HG02798 (cell line): ENCODE results near the gene PTPRM.

Experiments used
- ATAC-seq: cut with Tn5 transposase; IDR thresholded peaks from one replicate; pipeline ENCODE4 v1.9.1; 2021; ENCODE audit warnings: mild to moderate bottlenecking; ENCODE audit not compliant: unreplicated experiment, poor library complexity

Gene PTPRM

DNA sequence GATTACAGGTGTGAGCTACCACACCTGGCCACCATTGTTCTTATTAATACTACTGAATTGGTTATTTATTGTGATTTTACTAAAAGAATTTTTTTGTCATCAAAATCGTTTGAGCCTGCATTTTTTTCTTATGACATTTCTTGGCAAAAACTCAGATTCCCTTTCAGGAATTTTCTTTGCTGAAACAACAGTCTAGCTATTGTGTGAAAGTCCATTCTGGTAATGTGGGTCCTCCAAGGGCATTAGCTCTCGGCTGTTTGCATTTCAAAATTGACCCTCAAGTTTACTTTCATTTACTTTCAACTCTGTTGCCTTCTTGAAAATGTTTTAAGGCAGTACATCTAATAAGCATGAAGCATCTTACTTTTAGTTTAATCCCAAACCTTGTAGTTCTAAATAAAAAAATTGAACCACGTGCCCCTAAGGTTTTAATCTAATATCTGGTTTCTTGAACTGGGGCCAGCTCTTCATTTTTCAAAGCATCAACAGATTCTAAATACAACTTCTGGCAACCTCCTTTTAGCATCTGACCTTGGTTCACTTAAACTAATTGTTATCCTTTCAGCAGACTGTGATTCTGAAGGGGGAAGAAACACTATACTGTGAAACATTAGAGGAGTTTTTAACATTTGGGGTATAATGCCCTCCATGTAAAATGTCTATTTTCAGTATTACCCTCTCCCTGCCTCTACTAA, 716.9 kb downstream of the PTPRM start:
- no peak for ATAC-seq

DNA sequence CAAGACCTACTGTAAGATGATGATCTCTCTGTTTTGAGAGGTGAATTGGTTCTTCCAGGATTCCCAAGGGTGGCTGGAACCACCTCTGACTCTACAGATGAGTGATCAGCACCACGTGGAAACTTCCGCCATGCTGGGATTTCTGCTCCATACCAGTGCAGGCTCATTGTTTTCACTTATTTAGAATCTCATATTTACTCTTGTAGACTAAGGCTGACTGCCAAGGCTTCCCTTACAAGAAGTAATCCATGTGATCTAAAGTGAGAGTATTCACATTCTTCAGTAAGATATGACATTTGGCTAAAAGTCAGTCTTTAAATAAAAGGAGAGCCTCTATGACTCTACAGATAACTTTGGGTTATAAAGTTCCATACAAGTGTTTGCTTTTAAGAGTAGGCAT, 719.2 kb downstream of the PTPRM start:
- ATAC-seq, result no peak

DNA sequence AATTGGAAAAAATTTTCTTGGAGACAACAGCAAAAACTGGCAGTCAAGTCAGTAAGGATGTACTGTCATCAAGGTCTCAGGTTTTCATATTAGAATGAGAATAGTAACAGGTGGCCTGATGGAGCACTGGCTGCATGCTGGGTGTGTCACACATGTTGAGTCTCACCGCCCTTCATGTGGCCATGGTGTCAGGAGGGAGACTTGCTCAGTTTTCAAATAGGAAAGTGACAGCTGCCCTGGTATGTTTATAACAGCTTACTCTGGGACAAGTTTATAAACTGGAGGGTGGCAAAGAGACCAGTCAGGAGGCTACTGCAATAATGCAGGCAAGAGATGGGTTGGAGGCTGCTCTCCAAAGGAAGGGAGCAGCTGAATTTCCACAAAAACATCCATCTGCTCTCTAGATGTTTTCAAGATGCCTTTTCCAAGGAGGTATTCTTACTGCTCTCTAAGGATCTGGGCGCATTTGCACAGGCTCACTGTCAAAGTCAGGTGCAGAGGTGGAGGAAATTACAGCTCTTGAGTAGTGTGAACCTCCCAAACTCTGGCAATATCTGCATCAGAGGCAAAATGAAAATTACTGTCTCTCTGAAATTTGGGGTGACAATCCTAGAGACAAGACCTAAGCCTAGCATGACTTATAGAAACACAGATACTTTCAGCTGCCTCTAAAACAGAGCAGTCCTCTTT, 720.2 kb downstream of the PTPRM start:
- no peak for ATAC-seq

DNA sequence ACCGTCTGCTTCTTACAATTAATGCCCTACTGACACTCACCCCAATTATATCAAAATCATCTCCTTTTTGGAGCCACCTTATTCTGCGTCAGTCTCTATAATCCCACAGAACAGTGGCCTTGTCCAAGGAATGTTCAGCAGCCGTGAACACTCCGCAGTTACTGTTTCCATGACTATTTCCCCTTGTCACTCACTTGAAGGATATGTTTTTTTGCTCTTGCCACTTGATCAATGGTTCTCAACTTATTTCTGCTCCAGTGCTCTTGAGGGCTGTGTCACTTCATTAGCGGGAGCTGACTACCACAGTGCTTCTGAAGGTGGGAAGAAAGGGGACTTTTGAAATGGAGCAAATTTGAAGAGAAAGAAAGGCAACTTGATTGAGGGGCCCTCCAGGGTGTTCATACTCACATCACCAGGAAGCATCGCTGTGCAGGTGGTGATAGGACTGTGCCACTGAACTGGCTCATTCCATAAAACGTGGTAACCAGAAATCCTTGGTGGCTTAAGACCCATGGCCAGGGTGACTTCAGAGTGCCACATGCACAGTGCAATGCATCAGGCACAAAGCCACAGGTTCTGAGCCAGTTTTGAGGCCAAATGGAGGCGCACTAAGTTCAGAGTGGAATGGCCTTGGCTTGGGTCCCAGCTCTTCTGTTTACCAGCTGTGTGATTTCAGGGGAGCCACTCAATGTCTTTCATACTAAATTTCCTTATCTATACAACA, 721.5 kb downstream of the PTPRM start:
- ATAC-seq, result no peak

DNA sequence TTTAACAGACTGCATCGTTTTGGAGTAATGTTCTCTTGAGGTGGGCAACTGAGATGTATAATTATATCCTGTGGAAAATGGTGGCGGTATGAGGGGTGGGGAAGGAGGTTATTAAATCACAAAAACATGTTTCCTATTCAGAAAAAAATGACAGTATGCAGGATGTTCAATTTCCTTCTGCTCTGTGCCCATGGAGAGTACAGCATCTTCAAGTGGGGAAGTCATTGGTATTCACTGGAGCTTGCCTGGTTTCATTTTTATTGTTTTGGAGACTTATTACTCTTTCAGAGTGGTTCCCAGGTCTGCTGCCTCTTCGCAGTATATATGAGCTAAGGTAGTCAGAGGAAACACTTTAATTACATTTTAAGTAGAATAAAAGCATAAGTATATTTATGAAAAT, 723.3 kb downstream of the PTPRM start:
- ATAC-seq, result no peak

DNA sequence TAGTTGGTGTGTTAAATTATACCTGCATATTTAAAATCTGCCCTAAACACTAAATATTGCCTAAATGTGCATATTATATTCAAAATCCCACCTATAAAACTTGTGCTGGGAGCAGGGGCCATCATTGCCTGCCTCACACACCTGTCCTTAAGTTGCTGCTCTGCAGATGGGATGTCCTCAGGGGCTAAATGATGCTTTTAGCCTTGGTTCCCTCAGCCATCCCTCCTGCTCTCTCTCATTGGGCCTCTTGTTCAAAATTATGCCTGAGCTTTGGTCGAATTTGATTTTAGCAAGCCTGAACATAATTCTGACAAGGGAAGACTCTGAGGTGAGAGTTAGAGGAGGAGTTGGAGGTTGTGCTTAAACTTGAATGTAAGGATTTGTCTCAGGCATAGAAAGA, 723.8 kb downstream of the PTPRM start:
- no peak for ATAC-seq

DNA sequence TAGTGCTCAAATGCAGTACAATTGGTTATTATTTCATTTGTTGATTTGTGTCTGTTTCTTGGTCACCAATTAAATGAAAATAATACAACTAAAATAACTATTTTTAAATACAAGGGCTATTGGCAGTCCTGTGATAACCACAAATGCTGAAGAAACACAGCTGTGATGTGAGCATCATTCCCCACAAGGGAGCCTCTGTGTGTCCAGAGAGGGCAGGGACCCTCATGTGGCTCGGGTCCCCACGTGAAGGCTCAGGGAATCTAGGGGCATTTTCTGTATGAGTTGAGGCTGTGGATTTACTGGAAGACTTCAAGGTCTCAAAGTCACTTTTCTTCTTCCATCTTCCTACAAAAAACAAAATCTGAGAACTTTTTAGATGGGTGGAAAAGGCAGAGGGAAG, 726.1 kb downstream of the PTPRM start:
- no peak for ATAC-seq

DNA sequence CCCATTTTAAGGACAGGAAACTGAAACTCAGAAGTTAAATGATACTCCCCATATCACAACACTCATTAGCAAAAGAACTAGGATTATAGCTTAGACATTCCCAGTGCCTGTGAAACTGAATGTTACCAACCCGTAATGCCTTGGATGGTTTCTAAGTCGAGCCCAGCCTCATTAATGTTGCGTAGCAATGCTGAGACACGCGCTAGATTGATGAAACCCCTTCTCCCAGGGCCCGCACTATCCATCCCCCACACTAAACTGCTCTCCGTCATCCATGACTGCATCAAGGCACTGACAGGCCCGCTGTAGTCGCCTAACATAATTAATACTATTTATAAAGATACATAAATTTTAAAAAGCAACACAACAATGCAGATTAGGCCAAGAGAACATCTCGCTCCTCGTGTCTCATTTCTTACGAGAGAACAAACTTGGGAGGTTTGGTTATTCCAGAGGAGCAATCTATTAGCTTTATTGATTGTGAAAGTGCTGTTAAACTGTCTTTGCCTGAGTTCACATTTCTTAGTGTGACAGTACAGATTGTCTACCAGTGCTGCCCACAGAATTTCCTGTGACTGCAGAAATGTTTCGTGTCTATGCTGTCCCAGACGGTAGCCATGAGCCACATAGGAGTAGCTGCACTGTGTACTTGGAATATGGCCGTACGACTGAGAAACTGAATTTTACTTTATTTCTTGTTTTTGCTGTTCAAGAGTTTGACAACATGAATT, 729.9 kb downstream of the PTPRM start:
- no peak for ATAC-seq

DNA sequence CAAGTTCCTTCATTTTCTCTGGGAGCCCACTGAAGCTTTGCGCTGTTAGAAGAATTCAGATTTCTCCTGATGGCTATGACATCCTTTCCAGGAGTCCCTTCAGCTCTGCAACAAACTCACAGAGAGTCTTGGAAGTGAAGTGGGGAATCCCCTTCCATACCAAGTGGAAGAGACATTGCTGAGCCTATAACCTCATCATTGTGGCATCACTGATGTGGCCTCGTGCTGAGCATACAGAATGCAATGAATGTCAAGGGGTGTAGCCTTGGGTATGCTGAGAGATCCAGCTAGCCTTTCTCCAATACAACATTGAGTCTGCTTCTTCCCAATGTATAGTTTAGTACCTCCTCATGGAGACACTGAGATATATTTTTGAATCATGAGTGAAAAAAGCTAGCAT, 731.1 kb downstream of the PTPRM start:
- no peak for ATAC-seq

DNA sequence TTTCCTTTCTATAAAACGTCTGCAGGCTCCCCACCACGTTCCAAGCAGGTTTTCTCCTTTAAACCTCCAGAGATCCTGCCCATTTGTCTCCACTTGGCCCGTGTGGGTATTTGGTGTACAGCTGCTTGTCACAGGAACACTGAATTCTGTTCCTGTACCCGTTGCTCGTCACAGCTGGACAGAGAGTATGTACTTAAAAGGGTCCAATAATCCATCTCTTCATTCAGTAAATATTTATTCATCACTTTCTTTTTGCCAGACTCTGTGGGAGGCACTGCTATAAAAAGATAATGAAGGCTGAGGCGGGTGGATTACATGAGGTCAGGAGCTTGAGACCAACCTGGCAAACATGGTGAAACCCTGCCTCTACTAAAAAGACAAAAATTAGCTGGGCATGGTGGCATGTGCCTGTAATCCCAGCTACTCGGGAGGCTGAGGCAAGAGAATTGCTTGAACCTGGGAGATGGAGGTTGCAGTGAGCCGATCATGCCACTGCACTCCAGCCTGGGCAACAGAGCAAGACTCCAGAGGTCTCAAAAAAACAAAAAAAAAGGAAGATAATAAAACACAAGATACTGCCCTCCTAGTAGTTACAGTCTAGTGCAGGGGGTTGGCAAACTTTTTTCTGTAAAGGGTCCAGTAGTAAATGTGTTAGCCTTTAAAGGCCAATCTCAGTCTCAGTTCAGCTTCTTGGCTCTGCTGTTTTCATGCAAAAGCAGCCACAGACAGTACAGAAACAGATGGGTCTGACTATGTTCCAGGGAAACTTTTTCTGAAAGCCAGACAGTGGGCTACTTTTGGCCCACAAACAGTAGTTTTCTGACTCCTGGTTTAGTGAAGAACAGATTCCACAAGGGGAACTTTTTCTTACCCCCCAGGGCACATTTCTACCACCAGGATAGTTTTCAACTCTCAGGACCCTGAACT, 732.2 kb downstream of the PTPRM start:
- no peak for ATAC-seq

DNA sequence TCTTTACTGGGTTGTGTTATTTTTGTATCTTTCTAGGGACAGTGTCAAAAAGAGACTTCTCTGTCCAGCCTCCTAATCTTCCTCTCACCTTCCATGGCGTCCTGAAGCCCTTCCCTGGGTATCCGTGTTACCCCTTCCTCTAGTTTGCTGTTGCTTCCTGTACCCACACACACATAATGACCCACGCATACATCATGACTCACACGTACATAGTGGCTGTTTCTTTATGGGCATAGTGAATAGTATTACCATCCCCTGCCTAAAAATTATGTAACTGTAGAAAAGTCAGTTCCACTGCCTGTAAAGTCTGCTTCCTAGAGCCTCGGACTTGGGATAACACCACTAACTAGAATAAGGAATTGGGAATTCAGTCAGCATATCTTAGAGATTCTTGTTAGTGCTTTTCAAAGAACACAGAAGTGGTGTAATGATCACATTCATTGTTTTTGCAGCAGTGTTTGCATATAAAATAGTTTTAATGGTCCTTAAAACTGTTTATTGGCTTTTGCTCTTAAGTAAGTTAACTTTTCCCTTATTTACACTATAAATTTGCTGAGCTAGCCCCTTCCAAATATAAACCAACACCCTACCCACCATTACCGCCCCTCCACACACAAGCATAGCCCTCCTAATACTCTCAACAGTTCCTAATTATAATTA, 733.8 kb downstream of the PTPRM start:
- ATAC-seq, result no peak

DNA sequence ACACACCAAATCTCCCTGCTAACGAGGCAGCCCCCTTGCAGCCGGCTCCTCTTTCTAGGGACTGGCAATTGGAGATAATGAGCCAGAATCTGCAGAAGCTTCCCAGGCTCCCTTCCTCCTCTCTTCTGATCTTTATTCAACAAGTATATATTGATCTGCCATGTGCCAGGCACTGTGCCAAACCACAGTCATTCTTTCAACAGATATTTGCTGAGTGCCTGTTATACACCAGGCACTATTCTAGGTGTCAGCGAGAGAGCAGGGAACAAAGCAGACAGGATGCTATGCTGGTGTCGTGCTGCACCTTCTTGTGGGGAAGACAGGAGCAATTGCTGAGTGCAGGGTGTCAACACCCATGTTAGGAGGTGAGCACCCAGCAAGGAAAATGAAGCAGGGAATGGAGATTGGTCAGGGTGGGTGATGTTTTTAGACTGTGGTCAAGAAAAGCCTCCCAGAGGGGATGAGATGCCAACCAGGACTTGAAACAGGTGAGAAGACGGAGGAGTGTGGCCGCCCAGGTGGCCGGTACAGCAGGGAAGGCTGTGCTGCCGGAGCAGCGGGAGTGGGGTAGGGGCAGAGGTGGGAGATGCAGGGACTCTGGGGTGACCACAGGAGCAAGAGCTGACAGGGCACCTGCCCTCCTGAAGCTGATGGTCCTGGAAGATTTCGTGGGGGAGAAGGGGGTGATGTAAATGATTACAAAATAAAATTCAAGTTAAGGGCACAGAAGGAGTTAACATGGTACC, 734.5 kb downstream of the PTPRM start:
- ATAC-seq, result no peak

DNA sequence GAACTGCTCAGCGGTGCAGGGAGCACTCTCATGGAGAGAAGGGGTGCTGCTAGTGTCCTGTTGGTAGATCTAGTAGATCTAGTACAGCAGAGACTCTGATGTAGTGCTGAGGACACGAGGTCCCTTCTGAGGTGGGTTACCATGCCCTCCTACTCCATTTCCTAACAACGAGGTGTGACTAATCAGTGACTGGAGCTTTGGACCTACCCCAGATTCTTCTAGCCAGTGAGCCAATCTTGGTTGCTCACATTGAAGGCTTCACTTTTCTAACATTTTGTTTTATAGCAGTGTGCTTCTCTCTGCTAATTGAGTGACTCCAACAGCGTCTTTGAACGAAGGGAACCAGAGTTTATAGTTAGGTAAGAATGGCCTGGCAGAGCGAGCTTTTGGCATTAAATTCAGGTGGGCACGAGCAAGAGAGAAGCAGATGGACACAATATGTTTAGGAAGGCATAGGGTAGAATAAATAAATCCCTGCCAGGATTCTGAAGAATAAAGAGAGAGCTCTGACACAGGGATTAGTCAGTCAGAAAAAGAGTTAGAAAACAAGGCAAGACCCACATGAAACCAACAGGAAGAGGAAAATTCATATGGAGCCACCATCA, 736.1 kb downstream of the PTPRM start:
- ATAC-seq, result no peak

DNA sequence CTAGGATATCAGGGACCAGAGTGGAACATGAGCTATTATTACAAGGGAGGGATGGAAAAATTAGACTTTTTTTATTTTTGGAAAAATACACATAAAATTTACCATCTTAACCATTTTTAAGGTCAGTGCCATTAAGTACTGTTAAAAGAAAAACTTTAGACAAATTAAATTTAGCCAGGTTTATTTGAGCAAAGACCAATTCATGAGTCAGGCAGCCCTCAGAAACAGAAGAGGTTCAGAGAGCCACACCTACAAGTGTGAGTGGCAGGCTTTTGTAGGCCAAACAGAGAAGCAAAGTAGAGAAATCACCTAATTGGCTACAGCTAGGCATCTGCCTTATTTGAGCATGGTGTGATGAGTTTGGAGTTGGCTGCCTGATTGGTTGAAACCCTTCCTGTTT, 740.8 kb downstream of the PTPRM start:
- ATAC-seq, result no peak

DNA sequence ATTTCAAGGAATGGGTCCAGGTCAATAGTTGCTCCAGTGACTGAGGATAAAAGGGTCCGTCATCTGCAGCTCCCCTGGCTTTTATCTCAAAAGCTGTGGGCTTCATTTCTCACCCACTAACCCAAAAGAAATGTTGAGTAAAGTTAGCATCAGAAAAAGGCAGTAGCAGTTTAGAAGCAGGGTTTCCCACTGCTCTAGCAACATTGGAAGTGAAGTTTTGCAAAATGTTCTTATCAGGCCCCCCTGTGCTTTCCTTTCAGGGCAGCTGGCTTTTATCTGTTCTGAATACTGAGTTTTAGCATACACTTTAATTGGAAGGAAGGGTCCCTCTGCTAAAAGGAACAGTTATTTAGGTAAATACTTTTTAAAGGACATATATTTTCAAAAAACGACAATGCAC, 745.9 kb downstream of the PTPRM start:
- no peak for ATAC-seq

DNA sequence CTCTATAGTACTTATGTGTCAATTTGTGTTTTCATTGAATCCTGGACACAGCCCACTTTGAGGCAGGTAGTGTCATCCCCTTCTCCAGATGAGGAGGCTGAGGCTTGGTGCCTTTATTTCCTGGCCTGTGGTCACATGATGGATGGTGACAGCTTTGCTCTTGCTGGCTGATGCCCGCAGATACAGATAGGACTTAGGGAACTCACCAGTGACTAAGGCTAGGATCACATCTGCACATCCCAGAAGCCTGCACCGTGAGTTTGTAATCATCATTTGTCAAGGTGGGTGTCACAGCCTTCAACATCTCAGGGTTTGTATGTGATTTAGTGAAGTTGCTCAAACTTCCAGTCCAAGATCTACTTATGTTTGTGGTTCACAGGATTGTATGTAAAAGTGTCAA, 747.0 kb downstream of the PTPRM start:
- ATAC-seq, result no peak

DNA sequence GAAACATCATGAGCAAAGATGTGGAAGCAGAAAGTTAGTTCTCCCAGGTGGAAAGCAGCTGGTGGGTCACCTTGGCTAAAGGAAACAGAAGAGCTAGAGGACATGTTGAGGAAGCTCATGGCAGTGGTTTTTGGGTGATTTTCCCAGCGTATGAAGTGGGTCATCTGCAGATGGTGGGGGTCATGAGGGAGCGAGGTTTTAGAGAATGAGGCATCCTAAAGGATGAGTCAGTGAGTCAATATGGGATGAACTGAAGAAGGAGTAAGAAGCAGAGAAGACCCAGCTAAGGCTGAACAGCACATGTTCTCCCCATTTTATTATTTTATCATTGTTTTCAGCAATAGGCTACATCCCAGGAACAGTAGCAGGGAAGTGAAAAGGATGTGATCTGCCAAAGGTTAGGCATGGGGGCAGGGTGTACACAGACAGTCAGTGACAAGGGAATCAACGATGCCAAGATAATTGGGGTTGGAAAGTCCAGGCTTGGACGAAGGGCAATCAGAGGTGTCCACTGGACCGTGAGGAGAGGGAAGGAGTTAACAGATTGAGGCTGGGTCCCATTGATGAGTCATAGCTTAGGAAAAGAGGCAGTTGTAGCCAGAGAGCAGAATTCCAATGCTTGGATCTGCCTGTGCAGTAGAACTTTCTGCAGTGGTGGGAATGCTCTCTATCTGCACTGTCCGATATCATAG, 752.8 kb downstream of the PTPRM start:
- ATAC-seq, result no peak

DNA sequence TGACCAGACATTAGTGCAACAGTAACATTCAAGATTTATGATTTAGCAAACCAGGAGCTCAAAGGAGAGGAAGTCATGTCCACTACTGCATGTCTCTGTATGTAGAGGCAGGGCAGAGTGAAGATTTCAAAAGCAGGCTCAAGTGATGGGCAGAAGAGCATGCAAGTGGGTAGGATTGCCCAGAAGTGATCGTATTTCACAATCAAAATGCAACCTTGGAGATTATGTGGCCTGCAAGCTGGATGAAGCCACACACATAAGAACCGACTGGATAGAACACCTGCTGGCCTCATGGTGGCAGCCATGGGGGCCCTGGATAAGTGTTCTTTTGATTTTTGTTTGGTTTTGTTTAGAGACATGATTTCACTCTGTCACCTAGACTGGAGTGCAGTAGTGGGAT, 755.4 kb downstream of the PTPRM start:
- ATAC-seq, result no peak
